Muscle layer of duodenum (tissue), 2 donors: Measurements from ENCODE around the gene SFXN5.

ENCODE experiments used
- H3K27ac ChIP-seq: one replicate; pipeline ENCODE4 v1.7.0; 2013; ENCODE audit warnings: mild to moderate bottlenecking, low read length
- H3K27me3 ChIP-seq: one replicate; pipeline ENCODE4 v1.7.0; 2013; ENCODE audit warnings: low read depth, mild to moderate bottlenecking, control low read depth, low read length
- H3K36me3 ChIP-seq, 2 donors: one replicate each; pipeline ENCODE4 v1.7.0; 2013; ENCODE audit warnings: low read length in 2 of 2, control low read depth in 1 of 2, mild to moderate bottlenecking in 1 of 2; ENCODE audit not compliant: insufficient read depth in 2 of 2, control insufficient read depth in 1 of 2
- H3K4me1 ChIP-seq, 2 donors: one replicate each; pipeline ENCODE4 v1.7.0; 2013; ENCODE audit warnings: low read length in 2 of 2, mild to moderate bottlenecking in 2 of 2, control low read depth in 1 of 2, moderate library complexity in 1 of 2; ENCODE audit not compliant: insufficient read depth in 2 of 2, control insufficient read depth in 1 of 2
- H3K4me3 ChIP-seq, 2 donors: one replicate each; pipeline ENCODE4 v1.7.0; 2013; ENCODE audit warnings: low read length in 2 of 2, low read depth in 1 of 2, mild to moderate bottlenecking in 1 of 2
- H3K9me3 ChIP-seq, 2 donors: one replicate each; pipeline ENCODE4 v1.7.0; 2013; ENCODE audit warnings: low read length in 2 of 2, control low read depth in 1 of 2, mild to moderate bottlenecking in 1 of 2; ENCODE audit not compliant: control insufficient read depth in 1 of 2
- donor health status: healthy.

Gene SFXN5

DNA sequence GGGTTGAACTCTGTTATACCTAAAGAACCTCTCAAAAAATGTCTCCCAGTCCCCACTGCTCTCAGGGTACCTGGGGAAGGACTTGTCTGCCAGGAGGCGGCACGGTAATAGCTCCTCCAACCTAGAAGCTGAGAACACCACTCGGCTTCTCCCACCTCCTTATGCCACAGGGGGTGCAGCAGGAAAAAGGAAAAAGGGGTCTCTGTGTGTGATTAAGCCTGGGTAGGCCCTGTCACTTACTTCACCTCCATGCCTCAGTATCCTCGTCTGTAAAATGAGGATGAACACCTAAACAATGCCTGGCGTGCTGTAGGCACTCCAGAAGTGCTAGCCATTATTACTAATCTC, 77.6 kb downstream of the SFXN5 start:
- no peaks in the 10 kb centered on the region for H3K27me3 ChIP-seq
- H3K27ac ChIP-seq, result no peak overlapping the region
- no peak overlapping the region for H3K4me3 ChIP-seq
- H3K4me1 ChIP-seq, result no peaks in the 10 kb centered on the region
- peaks cover 0 to 22% of the 10 kb centered on the region in 2 donors for H3K36me3 ChIP-seq
- H3K9me3 ChIP-seq, result no peaks in the 10 kb centered on the region

DNA sequence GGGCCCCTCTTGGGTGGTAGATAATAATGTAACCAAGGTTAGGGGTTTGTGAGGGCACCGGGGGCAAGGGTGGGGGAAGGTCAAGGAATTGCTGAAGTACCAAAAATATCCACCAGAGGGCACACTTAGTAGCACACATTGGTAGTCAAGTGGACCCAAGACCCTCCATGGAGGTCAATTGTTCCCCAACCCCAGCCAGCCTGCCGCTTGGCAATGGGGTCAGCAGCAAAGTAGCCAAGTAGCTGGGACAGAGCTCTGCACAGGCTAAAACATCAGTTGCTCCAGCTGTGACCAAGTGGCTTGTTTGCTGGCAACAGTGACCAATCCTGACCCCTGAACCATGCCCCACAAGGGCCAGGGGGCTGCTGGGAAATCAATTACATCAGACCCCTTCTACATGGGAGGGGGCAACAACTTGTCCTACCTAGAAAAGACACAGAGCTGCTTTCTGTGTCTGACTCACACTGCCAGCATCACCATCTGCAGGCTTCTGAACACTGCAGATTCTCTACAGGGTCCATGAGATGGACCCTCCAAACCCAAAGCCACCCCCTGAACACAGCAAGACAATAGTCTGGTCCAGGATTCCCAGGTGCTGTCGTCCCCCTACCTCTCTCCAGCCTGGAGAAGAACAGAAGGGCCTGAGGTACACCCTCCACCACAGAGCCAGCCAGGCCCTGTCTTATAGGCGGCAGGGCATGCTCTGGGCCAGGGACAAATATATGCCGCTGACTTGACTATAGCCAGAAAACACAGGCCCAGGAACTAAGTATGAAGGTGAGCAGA, 78.2 kb downstream of the SFXN5 start:
- Histone ChIP-seq H3K4me3 (no peak overlapping the region), H3K27ac (no peak overlapping the region), H3K27me3 (no peaks in the 10 kb centered on the region), H3K9me3 (no peaks in the 10 kb centered on the region), H3K4me1 (no peaks in the 10 kb centered on the region), H3K36me3 (peaks cover 0 to 22% of the 10 kb centered on the region in 2 donors)

- Histone ChIP-seq H3K27ac (no peak overlapping the region), H3K27me3 (no peaks in the 10 kb centered on the region), H3K4me3 (no peak overlapping the region), H3K36me3 (peaks cover 0 to 24% of the 10 kb centered on the region in 2 donors), H3K4me1 (no peaks in the 10 kb centered on the region), H3K9me3 (no peaks in the 10 kb centered on the region)
Measured at GRCh38 chr2:72992734-72993102, 78.8 kb downstream of the SFXN5 start.

DNA sequence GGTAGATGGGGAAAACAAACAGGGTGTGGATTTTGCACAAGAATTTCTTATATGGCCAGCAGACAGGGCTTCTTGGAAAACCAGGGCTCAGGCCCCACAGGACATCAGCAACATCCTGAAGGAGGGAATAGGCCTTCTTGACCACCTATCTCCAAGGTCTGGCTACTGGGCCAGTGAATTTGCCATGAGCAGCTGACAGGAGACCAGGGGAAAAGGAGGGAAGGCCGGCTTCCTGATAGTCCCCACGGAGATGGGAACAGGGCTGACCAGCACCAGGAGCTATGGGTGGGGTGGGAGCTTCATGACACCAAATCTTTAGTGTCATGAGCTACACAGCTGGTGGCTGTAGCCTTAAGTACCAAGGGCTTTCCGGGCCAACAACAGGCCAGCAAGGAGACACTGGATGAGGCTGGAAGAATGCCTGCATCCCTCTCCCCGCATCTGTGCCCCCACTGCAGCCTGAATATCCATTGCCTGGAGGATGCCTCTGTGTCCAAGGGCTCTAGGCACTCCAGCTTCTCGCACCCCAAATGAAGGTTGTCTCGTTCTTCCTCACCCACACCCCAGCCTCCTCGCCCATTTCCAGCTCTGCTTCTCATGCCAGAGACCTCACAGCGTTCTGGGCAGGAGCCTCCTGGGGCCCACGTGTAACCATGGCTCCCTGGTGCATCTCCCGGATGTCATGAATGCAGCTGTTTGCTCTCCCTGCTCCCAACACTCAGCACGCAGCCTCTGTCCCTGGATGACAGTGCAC, 79.4 kb downstream of the SFXN5 start:
- Histone ChIP-seq H3K27me3 (no peaks in the 10 kb centered on the region), H3K36me3 (peaks cover 0 to 24% of the 10 kb centered on the region in 2 donors), H3K4me3 (no peak overlapping the region), H3K4me1 (no peaks in the 10 kb centered on the region), H3K9me3 (no peaks in the 10 kb centered on the region), H3K27ac (no peak overlapping the region)

- Histone ChIP-seq H3K4me3 (no peak overlapping the region), H3K4me1 (no peaks in the 10 kb centered on the region), H3K9me3 (no peaks in the 10 kb centered on the region), H3K27me3 (no peaks in the 10 kb centered on the region), H3K27ac (no peak overlapping the region), H3K36me3 (peaks cover 0 to 24% of the 10 kb centered on the region in 2 donors)
Measured at GRCh38 chr2:72991439-72991725, 80.1 kb downstream of the SFXN5 start.

GRCh38 chr2:72990695-72991438, 80.6 kb downstream of the SFXN5 start:
- H3K36me3 ChIP-seq, result peaks cover 0 to 26% of the 10 kb centered on the region in 2 donors

GRCh38 chr2:72989770-72990556, 81.5 kb downstream of the SFXN5 start:
- H3K4me1 ChIP-seq, result no peaks in the 10 kb centered on the region
- H3K9me3 ChIP-seq, result no peaks in the 10 kb centered on the region
- H3K27ac ChIP-seq, result no peak overlapping the region
- no peak overlapping the region for H3K4me3 ChIP-seq
- H3K27me3 ChIP-seq, result no peaks in the 10 kb centered on the region
- peaks cover 0 to 22% of the 10 kb centered on the region in 2 donors for H3K36me3 ChIP-seq

More at GRCh38 chr2:72990695-72991438, 80.6 kb downstream of the SFXN5 start:
- Histone ChIP-seq H3K27ac (no peak overlapping the region), H3K27me3 (no peaks in the 10 kb centered on the region), H3K9me3 (no peaks in the 10 kb centered on the region), H3K4me1 (no peaks in the 10 kb centered on the region), H3K4me3 (no peak overlapping the region)

DNA sequence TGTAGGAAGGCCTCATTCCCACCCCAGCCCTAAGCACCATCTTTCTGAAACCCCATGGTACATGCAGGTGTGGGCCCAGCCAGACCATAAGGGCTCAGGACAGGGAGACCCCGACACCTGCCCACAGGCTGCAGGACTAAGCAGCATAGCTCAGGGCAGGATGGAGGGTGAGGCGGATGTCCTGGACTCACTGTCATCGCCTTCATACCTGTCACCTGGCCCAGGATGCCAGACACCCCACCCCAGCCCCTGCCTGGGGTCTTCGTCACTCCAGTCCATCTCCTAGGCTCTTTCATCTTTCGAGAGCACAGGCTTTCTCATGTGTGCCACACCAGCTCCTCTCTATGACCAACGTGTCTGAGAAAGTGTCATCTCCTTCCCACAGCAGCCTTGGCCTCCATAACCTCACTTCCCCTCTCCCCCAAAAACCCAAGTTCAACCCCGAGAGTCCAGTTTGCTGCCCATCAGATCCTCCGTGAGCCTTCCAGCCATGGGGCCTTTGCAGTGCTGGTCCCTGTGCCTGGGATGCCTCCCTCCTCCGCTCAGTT, 82.7 kb downstream of the SFXN5 start:
- H3K27ac ChIP-seq, result no peak overlapping the region

GRCh38 chr2:72988041-72988440, 83.5 kb downstream of the SFXN5 start:
- Histone ChIP-seq H3K36me3 (peaks cover 0 to 22% of the 10 kb centered on the region in 2 donors), H3K9me3 (no peaks in the 10 kb centered on the region), H3K27me3 (no peaks in the 10 kb centered on the region), H3K27ac (no peak overlapping the region), H3K4me1 (no peaks in the 10 kb centered on the region), H3K4me3 (no peak overlapping the region)

More for the DNA sequence above, 82.7 kb downstream of the SFXN5 start:
- H3K9me3 ChIP-seq, result no peaks in the 10 kb centered on the region
- no peaks in the 10 kb centered on the region for H3K27me3 ChIP-seq
- no peak overlapping the region for H3K4me3 ChIP-seq
- peaks cover 0 to 22% of the 10 kb centered on the region in 2 donors for H3K36me3 ChIP-seq
- no peaks in the 10 kb centered on the region for H3K4me1 ChIP-seq

DNA sequence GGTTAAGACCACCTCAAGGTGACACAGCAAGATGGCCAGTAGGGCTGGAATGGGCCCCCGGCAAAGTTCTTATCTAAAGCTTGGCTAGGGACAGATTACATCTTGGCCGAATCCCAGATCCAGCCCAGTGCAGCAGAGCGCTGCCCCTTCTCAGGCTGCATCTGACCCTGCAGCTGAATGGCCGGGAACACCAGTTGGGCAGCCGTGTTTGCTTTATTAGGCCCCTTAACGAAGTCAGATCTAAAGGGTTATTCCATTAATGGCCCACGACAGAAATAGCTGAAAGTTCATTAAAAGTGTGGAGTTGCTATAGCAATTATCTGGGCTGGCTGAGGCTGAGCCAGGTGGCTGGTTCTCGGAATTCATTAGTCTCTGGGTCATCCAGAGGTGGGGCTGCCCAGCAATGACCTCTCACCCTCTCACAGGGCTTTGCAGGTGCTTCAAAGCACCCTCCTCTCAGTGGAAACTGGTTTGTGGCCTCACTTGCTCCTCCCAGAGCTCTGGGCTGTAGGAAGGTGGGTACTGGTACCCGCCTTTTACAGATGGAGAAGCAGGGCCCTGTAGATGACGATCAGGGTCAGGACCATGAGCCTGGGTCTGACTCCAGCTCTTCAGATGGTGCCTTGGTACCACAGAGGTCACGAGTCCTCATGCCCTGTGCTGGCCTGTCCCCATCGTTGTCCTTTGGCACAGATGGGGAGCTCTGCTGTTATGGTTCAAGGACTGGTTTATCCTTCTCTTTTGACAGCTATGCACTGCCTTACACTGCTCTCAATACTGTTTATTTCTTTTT, 85.4 kb downstream of the SFXN5 start:
- Histone ChIP-seq H3K36me3 (peaks cover 0 to 29% of the 10 kb centered on the region in 2 donors), H3K4me1 (no peaks in the 10 kb centered on the region), H3K27ac (no peak overlapping the region)

More for the DNA sequence above, 85.4 kb downstream of the SFXN5 start:
- Histone ChIP-seq H3K27me3 (no peaks in the 10 kb centered on the region), H3K4me3 (no peak overlapping the region), H3K9me3 (no peaks in the 10 kb centered on the region)
